NCI-H146 treated with DMSO at 0.1 percent for 48 hours (cell line): ENCODE measurements around the gene GPR75.
"Not testable (repeated sequence)": the region's sequence is repeated elsewhere in the genome, so short reads cannot be mapped to it uniquely, and the experiment has no call there.

Source experiments
- DNase-seq: peaks from one replicate; lab custom pipeline; 2025; ENCODE audit not compliant: unreplicated experiment; lab: John Stamatoyannopoulos, UW

The GPR75 gene

DNA sequence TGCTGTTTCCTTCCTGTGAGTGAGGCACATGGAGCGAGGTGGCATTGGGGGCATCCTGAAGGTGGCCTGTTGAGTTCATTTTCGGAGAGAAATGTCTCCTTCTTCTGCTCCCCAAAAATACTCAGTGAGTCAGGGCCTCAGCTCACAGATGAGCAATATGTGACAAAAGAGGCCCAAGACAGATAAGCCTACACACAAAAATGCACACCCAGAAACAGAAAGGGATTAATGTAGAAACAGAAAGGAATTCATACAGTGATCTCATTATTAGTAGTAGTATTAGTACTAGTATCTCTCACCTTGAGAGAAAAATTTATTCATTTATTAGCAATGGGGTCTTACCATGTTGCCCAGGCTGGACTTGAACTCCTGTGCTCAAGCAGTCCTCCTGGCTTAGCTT, 5.1 kb downstream of the GPR75 start:
- DNase-seq = no peak

- no peak for DNase-seq
Observed at GRCh38 chr2:53852532-53852931, 7.2 kb downstream of the GPR75 start.

DNA sequence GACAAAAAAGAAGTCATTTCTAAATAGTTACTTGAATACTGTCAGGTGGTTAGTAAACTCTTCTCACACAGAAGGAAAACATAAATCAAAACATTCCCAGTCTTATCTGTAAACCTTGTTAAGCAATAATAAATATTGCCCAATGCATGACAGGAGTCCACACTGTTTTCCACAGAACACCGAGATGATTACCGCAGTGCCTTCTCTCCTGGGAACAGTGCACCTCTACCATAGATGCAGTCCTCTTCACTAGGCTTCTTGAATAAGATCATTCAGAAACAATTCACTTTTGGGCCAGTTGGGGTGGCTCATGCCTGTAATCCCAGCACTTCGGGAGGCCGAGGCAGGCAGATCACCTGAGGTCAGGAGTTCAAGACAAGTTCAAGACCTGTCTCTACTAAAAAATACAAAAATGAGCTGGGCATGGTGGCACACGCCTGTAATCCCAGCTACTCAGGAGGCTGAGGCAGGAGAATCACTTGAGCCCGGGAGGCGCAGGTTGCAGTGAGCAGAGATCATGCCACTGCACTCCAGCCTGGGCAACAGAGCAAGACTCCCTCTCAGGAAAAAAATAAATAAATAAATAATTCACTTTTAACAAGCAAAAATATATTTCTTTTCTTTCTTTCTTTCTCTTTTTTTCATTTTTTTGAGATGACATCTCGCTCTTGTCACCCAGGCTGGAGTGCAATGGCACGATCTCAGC, 8.6 kb downstream of the GPR75 start:
- DNase-seq = not testable (repeated sequence)

DNA sequence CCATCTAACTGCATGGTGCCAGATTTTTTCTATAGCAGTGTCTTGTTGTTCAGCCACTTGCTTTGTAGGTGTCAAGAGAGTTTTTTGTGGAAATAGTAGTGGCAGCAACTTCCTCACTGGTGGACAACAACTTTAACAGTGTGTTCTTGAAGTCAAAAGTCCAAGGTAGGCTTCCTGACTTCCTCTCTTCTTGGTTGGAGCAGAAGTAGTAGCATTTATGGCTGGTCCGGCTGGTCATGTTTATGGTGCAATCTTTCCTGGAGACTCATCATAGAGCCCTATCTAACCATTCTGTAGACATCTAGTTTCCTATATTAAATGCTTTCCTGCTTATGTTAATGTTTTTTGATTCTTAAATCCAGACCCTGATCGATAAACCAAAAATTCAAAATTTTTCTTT, 11.7 kb downstream of the GPR75 start:
- no peak for DNase-seq

DNA sequence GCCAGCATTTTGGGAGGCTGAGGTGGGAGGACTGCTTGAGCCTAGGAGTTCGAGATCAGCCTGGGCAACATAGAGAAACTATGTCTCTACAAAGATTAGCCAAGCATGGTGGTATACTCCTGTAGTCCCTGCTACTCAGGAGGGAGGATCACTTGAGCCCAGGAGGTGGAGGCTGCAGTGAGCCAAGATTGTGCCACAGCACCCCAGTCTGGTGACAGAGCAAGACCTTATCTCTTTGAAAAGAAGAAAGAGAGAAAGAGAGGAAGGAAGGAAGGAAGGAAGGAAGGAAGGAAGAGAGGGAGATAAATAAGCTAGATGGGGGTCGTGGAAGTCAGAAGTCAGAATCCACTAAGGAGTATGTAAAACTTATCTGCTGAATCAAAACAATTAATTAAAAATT, 16.2 kb downstream of the GPR75 start:
- DNase-seq = no peak

- DNase-seq = no peak
Observed at GRCh38 chr2:53842891-53843290, 16.9 kb downstream of the GPR75 start.

- DNase-seq = not testable (repeated sequence)
Observed at GRCh38 chr2:53841651-53842050, 18.1 kb downstream of the GPR75 start.

DNA sequence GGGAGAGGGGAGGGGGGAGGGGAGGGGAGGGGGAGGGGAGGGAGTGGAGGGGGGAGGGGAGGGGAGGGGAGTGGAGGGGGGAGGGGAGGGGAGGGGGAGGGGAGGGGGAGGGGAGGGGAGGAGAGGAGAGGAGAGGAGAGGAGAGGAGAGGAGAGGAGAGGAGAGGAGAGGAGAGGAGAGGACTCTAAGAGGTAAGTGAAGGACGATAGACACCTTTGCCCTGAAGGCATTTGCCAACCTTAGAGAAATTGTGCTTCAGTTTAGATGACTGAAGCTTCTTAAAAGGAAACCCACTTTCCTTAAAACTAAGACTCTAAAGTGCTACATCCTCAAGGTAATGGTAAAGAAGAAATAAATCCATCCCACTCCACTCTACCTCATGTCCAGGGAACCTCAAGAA, 19.2 kb downstream of the GPR75 start:
- DNase-seq = no peak

DNA sequence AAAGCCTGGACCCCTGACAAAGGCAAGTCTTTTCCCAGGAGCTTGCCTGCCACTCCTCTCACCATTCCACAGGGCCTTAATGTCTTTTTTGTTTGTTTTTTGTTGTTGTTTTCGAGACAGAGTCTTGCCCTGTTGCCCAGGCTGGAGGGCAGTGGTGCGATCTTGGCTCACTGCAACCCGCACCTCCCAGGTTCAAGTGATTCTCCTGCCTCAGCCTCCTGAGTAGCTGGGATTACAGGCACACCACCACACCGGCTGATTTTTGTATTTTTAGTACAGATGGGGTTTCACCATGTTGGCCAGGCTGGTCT, 29.8 kb downstream of the GPR75 start:
- DNase-seq = not testable (repeated sequence)

- DNase-seq = peak; percentile 47
Observed at GRCh38 chr2:53829273-53829979, 30.3 kb downstream of the GPR75 start.

- DNase-seq = no peak
Observed at GRCh38 chr2:53828331-53828730, 31.4 kb downstream of the GPR75 start.

- DNase-seq = no peak
Observed at GRCh38 chr2:53827398-53828175, 32.2 kb downstream of the GPR75 start.

GRCh38 chr2:53826587-53827397, 33.0 kb downstream of the GPR75 start:
- DNase-seq = no peak

DNA sequence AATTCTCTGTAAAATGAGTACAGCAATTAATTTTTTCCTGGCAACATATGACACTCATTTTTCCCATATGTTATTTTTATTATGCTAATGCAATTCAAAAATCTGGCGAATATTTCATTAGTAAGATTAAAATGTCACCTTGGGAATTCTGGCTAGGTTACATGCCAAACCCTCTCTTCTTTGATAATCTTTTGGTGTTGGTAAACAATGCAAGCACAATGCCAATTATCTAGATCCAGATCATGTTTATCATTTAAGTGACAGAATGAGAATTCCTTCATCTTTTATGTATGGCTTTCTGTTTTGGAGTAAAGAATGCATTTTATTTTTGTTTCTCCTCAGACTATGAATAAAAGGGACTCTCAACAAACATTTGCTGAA, 33.7 kb downstream of the GPR75 start:
- DNase-seq = no peak

GRCh38 chr2:53823639-53824038, 36.1 kb downstream of the GPR75 start:
- not testable (repeated sequence) for DNase-seq

- DNase-seq = no peak
Observed at GRCh38 chr2:53821810-53822209, 38.0 kb downstream of the GPR75 start.

GRCh38 chr2:53820711-53821110, 39.1 kb downstream of the GPR75 start:
- DNase-seq = no peak

DNA sequence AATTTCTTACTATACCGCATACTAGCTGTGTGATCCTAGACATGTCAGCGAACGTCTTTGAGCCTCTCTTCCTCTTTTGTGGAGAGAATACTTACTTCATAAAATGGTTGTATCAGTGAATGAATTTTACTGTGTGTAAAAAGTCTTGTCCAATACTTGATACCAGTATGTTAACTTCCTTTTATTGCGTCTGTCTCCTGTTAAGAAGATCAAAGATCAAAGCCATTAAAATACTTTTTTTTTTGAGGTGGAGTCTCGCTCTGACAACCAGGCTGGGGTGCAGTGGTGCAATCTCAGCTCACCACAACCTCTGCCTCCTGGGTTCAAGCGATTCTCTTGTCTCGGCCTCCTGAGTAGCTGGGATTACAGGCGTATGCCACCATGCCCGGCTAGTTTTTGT, 39.7 kb downstream of the GPR75 start:
- no peak for DNase-seq

DNA sequence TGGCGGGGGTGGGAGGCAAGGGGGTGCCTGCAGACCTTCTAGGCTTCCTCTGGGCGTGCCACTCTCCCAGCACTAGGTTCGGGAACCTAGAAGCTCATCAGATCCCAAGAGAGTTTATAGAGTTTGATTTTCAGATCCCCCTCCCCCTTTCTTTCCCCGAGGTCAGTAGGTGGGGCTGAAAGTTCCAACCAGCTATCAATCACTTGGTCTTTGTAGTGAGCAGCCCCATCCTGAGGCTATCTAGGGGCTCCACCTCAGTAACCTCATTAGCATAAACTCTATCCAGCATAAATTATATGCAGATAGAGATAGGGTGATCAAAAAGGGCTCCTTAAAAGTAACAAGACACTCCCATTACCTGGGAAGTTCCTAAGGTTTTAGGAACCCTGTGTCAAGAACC, 40.1 kb downstream of the GPR75 start:
- DNase-seq = no peak

DNA sequence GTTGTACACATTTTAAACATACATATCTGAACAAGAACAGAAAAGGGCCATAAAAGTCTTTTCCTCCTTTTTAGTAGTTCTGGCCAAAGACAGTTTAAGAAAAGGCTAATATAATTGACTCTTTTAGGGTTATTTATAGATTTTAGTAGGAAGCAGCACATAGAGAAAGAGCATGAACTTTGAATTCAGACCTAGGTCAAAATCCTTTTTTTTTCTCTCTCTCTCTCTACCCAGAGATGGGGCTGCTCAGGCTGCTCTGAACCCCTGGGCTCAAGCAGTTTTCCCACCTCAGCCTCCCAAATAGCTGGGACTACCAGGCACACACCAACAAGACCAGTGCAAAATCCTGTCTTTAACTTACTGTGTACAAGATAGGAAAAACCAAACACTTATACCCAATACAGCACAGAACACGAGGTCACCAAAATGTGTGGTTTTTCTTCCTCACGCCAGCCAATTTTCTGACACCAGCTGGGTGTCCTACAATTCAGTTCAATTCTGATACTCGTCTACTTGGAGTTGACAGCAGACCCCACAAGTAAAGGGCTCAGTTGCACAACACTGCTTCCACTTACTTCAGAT, 40.8 kb downstream of the GPR75 start:
- no peak for DNase-seq

DNA sequence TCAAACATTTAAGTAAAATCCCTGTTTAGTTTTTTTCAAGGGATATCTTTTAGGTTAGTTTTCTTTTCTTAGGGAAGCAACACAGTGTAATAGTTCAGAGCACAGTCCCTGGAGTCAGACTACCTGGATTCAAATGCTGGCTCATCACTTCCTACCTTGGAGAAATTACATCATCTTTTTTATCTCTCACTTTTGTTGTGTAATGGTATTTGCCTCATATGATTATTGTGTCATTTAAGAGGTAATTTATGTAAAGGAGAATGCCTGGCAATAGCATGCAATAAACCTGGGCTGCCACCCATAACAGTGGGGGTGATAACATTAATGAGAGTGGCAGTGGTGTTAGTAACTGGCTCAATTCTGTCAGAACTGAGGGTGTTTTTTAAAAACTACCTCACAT, 46.6 kb downstream of the GPR75 start:
- DNase-seq = no peak
